OCI-LY3 (cell line): Measurements from ENCODE around the gene MAGI2.

Source experiments
- H2AFZ ChIP-seq: fragments of 200-600, 300-600 bp; shearing (Covaris generic); 2 replicates; pipeline ENCODE4 v1.6.0; 2014; ENCODE audit warnings: antibody characterized with exemption, low read depth, low read length
- H3K27ac ChIP-seq: fragments of 200-600, 300-600 bp; sonication (generic); 2 replicates; pipeline ENCODE4 v1.5.1; 2014; ENCODE audit warnings: mild to moderate bottlenecking, low read length, moderate library complexity, mixed read lengths
- H3K27me3 ChIP-seq: fragments of 200-600, 300-600 bp; sonication (generic); 2 replicates; pipeline ENCODE4 v1.6.1; 2014; ENCODE audit warnings: low read depth, low read length, mixed read lengths
- H3K36me3 ChIP-seq: fragments of 200-600, 300-600 bp; sonication (generic); replicated peaks from 2 replicates; pipeline ENCODE3; 2014; ENCODE audit warnings: low read depth, low read length, mixed read lengths
- H3K4me1 ChIP-seq: fragments of 300-600, 200-600 bp; sonication (generic); 2 replicates; pipeline ENCODE4 v1.6.1; 2014; ENCODE audit warnings: low read length, mixed read lengths
- H3K4me2 ChIP-seq: fragments of 200-600, 300-600 bp; sonication (generic); 2 replicates; pipeline ENCODE4 v1.6.1; 2014; ENCODE audit warnings: low read length, mixed read lengths
- H3K4me3 ChIP-seq: fragments of 300-600, 200-600 bp; sonication (generic); 2 replicates; pipeline ENCODE4 v1.5.1; 2014; ENCODE audit warnings: antibody characterized with exemption, mild to moderate bottlenecking, low read length, moderate library complexity
- H3K79me2 ChIP-seq: fragments of 300-600, 200-600 bp; shearing (Covaris generic); 2 replicates; pipeline ENCODE4 v1.6.1; 2014; ENCODE audit warnings: mild to moderate bottlenecking, low read length, mixed read lengths
- H3K9ac ChIP-seq: fragments of 300-600, 200-600 bp; shearing (Covaris generic); 2 replicates; pipeline ENCODE4 v1.6.0; 2014; ENCODE audit warnings: mild to moderate bottlenecking, low read length, moderate library complexity
- H3K9me3 ChIP-seq: fragments of 200-600, 300-600 bp; shearing (Covaris generic); 2 replicates; pipeline ENCODE4 v1.6.1; 2014; ENCODE audit warnings: low read length, mixed read lengths; ENCODE audit not compliant: insufficient read depth
- H4K20me1 ChIP-seq: fragments of 200-600, 300-600 bp; sonication (generic); 2 replicates; pipeline ENCODE4 v1.6.1; 2016; ENCODE audit warnings: low read length, mixed read lengths; ENCODE audit not compliant: insufficient read depth
- EZH2phosphoT487 ChIP-seq: fragments of 200-600 bp; shearing (Covaris generic); IDR thresholded peaks from 2 replicates; pipeline ENCODE4 v1.6.1; 2018; ENCODE audit warnings: antibody characterized with exemption, mixed run types, low read depth
- TF ChIP-seq, protein P1 (sequence below): fragments of 200-600, 300-600 bp; sonication (generic); IDR thresholded peaks from 2 replicates; pipeline ENCODE4 v1.5.1; 2014; ENCODE audit warnings: antibody characterized with exemption, low read length, low read depth

Gene MAGI2

DNA sequence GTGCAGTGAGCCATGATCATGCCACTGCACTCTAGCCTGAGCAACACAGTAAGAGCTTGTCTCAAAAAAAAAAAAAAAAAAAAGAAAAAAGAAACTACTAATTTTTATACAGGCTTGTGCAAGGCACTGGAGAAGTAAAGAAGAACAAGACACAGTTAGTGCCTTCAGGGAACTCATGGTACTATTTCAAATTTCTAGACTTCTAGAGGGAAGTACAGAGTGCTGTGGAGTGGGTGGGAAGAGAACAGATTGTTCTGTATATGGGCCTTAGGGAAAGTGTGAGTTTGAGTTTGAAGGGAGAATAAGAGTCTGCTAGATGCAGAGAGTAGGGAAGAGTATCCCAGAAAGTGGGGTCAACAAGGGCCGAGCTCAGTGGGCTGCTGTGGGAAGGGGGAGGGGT, 1420.1 kb downstream of the MAGI2 start:
- Histone ChIP-seq H3K4me1 (no peaks in the 10 kb centered on the region), H3K27me3 (peaks cover 45% of the 10 kb centered on the region), H3K9me3 (no peaks in the 10 kb centered on the region), H4K20me1 (no peaks in the 10 kb centered on the region), H3K79me2 (no peaks in the 10 kb centered on the region), H3K27ac (no peak overlapping the region), H3K9ac (no peak overlapping the region), H2AFZ (no peak overlapping the region), H3K4me3 (no peak overlapping the region), H3K4me2 (no peak overlapping the region), H3K36me3 (no peaks in the 10 kb centered on the region)
- TF ChIP-seq, protein P1, sequence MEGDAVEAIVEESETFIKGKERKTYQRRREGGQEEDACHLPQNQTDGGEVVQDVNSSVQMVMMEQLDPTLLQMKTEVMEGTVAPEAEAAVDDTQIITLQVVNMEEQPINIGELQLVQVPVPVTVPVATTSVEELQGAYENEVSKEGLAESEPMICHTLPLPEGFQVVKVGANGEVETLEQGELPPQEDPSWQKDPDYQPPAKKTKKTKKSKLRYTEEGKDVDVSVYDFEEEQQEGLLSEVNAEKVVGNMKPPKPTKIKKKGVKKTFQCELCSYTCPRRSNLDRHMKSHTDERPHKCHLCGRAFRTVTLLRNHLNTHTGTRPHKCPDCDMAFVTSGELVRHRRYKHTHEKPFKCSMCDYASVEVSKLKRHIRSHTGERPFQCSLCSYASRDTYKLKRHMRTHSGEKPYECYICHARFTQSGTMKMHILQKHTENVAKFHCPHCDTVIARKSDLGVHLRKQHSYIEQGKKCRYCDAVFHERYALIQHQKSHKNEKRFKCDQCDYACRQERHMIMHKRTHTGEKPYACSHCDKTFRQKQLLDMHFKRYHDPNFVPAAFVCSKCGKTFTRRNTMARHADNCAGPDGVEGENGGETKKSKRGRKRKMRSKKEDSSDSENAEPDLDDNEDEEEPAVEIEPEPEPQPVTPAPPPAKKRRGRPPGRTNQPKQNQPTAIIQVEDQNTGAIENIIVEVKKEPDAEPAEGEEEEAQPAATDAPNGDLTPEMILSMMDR, result no peak
- TF ChIP-seq EZH2phosphoT487, result no peak

DNA sequence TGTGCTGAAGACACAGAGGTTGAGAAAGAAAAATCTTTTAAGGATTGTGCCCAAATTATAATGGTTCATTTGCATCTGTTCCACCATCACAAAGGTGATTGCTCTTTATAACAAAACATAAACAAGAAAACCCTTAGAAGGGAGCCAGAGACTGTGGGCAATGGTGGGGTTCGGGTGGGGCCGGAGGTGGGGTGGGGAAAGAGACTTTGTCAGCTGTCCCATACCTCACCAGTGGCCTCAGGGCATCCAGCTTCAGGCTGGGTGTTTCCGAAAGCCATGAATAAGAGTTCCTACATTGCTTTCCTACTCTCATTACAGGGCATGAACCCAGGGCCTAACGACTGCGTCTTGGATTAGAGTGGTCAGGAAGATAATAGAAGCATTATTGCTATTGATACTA, 1427.0 kb downstream of the MAGI2 start:
- no peak overlapping the region for H3K27ac ChIP-seq
- no peaks in the 10 kb centered on the region for H3K4me1 ChIP-seq
- H3K9ac ChIP-seq, result no peak overlapping the region
- H3K79me2 ChIP-seq, result no peaks in the 10 kb centered on the region
- TF ChIP-seq, protein P1, result no peak
- TF ChIP-seq EZH2phosphoT487, result no peak
- peaks cover 46% of the 10 kb centered on the region for H3K27me3 ChIP-seq
- H4K20me1 ChIP-seq, result no peaks in the 10 kb centered on the region
- H3K9me3 ChIP-seq, result no peaks in the 10 kb centered on the region
- no peaks in the 10 kb centered on the region for H3K36me3 ChIP-seq
- H2AFZ ChIP-seq, result no peak overlapping the region
- H3K4me3 ChIP-seq, result no peak overlapping the region
- no peak overlapping the region for H3K4me2 ChIP-seq

DNA sequence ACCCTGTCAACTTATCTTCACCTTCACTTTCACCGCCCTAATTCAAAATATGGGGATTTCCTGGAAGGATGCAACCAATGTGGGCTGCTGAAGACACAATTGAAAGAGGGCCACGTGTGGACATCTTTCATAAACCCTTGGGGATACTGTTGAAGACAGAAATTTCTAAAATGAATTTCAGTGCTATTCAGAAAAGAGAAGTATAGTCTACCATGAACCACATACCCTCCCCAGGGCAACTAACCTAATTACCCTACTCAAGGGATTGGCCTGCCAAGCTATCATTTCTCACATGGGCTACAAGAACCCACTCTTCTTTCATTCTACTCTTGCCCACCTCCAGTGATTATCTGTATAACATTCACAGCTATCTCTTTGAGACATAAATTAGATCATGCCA, 1428.9 kb downstream of the MAGI2 start:
- Histone ChIP-seq H3K27ac (no peak overlapping the region), H3K36me3 (no peaks in the 10 kb centered on the region), H2AFZ (no peak overlapping the region), H3K27me3 (peaks cover 39% of the 10 kb centered on the region), H4K20me1 (no peaks in the 10 kb centered on the region), H3K4me2 (no peak overlapping the region), H3K9me3 (no peaks in the 10 kb centered on the region), H3K4me3 (no peak overlapping the region), H3K79me2 (no peaks in the 10 kb centered on the region), H3K4me1 (peaks cover 4% of the 10 kb centered on the region; the same call in 1 of the 2 replicates), H3K9ac (no peak overlapping the region)
- TF ChIP-seq, protein P1, result no peak
- TF ChIP-seq EZH2phosphoT487, result no peak

DNA sequence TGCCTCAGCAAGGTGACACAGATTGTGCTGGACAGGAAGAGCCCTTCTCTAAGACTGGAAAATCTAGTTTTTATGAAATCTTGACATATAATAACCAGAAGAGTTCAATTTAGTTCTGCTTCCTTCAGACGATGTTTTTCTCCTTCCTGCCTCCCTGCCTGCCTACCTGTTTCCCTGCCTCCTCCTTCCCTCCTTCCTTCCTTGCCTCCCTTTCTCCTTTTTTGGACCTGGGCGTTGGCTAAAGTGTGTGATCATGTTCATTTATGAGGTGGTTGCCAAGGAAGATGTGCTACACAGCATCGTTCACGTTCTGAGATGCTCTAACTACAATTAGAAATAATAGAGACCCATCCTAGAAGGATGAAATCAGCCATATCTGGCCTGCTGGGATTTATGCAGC, 1430.3 kb downstream of the MAGI2 start:
- no peak overlapping the region for H3K4me2 ChIP-seq
- H2AFZ ChIP-seq, result no peak overlapping the region
- H3K79me2 ChIP-seq, result no peaks in the 10 kb centered on the region
- no peak overlapping the region for H3K9ac ChIP-seq
- TF ChIP-seq, protein P1, result no peak
- no peak for TF ChIP-seq EZH2phosphoT487
- peaks cover 9% of the 10 kb centered on the region for H3K4me1 ChIP-seq
- no peak overlapping the region for H3K27ac ChIP-seq
- no peak overlapping the region for H3K4me3 ChIP-seq
- H4K20me1 ChIP-seq, result no peaks in the 10 kb centered on the region
- H3K9me3 ChIP-seq, result no peaks in the 10 kb centered on the region
- H3K27me3 ChIP-seq, result peaks cover 32% of the 10 kb centered on the region
- no peaks in the 10 kb centered on the region for H3K36me3 ChIP-seq
